ENCODE data around the gene C10orf95.

The C10orf95 gene

GRCh38 chr10:102413806-102414561, 37.4 kb downstream of the C10orf95 start:
- DNase-seq = no peak

DNA sequence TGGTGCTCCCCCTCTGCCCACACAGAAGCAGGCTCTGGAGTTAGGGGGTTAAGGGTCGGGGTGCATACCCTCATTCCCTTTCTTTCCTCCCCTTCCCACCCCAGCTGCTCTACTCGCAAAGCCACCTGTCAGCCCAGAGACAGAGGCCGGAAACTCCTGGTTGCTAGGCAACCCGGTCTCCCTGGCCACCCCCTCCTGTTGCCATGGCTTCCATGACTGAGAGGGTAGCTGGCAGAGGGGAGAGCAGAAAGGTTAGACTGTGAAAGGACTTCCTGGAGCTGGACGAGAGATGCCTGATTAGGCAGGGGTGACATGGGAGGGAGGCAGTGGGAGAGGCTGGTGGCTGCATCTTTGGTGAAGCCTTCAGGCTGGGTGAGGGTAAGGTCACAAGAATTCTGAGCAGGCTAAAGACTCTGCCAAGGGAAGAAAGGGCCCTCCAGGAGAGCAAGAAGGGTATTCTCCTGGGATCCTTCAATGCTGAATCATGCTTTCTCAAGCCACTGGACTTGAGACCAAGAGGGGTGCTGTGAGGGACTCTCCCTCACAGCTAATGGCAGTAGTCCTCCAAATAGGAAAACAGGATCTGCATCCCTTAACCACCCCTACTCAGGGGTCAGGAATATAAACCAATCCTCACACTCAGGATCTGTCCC, 38.2 kb downstream of the C10orf95 start:
- no peak for DNase-seq

GRCh38 chr10:102412293-102412692, 39.0 kb downstream of the C10orf95 start:
- no peak for DNase-seq

GRCh38 chr10:102411341-102412255, 39.7 kb downstream of the C10orf95 start:
- DNase-seq = no peak

DNA sequence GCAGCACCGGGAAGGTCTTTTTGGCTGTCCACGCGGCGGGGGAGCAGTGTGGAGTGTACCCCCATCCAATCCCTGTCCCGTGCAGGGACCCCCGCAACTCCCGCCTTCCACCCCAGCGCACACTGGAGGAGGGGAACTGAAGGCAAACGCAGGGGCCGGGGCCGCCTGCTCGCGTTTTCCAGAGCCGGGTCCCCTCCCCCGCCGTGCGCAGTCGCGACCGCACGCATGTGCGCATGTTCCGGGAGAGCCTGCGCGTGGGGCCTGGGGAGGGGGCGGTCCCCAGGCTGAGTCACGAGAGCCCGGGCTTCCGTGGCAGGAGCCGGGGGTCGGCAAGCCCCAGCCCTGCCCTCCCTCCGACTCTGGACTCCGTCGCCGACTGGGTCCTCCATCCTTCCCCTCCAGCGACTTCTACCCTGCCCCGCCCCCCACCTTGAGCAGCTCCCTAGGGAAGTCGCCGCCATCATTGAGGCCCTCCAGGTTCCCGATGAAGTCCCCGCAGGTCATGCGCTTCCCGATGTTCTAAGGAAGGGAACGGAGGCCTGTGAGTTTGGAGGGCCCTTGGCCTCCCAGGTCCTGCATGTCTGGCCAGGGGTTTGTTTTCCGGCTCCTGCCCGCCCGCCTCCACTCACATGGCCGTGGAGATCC, 40.8 kb downstream of the C10orf95 start:
- DNase-seq = no peak

- DNase-seq = no peak
Measured at GRCh38 chr10:102409604-102410428, 41.5 kb downstream of the C10orf95 start.

DNA sequence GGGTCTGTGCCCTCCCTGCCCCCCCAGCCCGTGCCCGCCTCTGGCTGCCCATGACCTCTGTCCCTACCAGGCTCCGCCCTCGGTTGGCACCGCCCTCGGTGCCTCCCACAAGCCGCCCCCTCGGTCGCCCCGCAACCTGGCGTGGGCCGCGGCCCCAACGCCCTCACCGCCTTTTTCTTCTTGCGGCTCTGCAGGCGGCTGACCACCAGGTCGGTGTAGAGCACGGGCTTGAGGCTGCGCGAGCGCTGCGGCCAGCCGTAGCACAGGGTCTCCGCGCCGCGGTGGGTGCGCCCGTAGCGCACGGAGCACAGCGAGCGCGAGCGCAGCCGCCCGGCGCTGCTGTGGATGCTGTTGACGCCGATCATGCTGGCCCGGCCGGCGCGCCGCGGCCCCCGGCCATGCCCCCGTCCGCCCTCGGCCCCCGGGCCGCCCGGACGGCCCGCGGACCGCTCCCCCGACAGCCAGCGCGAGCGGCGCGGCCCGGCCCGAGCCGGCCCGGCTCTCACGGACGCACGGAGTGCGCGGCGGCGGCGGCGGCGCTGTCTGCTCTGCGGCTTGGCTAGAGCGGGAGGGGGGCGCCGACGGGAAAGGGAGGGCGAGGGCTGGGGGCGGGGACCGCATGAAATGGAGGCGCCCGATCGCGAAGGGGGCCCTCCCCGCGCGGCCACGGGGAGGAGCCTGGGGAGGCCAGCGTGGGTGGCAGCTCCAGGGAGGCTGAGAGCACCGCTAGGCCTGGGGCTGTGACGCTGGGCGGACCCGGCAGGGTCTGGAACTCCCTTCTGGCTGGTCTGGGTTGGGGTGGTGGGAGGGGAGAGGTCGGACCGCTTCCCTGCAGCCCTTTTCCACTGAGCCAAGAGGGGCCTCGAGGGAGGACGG, 42.4 kb downstream of the C10orf95 start:
- peak; percentile 63 for DNase-seq

- no peak for DNase-seq
Measured at GRCh38 chr10:102408131-102408727, 43.1 kb downstream of the C10orf95 start.

DNA sequence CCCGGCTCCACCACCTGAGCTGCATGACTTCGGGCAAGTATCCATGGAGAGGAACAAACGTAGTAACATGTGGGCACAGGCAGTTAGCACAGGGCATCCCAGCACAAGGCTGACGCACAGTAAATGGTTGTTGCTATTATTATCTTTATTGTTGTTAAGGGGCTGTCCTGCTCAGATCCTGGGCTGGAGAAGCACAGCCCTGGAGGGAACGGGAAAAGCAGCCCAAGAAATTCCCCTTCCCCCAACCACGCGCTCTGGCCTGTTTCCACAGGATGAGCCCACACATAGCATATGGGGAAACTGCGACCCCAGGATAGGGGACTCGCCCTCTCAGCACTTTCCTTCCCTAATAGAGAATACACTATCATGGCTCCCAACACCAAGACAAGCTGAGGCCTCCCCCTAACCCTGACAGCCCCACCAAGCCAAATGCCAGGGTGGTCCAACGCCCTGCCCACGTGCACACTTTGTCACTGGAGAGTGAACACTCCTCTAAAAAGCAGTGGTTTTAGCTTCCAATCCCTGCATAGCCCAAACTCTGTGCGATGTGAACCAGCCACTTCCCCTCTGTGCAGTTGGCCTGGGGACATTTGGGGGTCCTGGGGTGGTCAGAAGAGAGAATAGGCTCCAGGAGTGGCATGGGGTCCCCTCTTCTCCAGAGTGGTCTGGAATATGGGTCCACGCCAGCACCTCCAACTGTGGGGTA, 43.8 kb downstream of the C10orf95 start:
- no peak for DNase-seq

DNA sequence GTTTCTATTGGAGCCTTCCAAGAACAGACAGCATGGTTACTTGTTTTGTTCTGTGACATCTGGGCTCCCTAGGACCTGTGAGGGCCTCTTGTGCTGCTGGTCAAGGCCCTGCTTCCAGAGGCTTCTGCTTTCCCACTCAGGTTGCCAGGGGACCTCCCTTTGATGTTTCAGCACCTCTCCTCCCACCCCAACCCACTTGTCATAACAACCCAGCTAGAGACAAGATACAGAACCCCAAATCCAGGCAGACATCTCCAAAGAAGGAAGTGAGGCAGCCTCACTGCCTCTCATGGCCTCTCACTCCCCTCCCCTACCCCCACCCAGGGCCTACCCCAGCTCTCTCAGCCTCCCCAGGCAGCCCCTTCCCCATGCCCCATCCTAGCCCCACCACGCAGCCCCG, 44.5 kb downstream of the C10orf95 start:
- no peak for DNase-seq

GRCh38 chr10:102405632-102406031, 45.7 kb downstream of the C10orf95 start:
- no peak for DNase-seq

DNA sequence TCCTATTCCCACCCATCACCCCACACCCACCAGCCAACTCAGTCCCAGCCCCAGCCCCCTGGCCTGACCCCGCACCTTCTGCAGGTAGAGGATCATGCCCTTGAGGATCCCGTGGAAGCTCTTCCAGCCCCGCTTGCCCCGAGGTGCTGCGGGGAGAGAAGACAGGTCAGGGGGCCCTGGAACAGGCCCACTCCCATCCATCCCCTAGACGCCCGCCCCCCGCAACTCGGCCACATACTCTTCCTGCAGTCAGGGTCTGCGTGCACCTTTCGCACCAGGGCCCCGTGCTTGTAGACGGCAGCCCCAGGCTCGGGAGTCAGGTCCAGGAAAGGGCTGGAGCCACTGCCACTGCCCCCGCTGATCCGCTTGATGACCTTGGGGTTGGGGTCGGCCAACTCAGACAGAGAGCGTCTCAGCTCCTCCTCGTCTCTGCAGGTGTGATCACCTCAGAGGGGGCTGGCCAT, 46.2 kb downstream of the C10orf95 start:
- no peak for DNase-seq

DNA sequence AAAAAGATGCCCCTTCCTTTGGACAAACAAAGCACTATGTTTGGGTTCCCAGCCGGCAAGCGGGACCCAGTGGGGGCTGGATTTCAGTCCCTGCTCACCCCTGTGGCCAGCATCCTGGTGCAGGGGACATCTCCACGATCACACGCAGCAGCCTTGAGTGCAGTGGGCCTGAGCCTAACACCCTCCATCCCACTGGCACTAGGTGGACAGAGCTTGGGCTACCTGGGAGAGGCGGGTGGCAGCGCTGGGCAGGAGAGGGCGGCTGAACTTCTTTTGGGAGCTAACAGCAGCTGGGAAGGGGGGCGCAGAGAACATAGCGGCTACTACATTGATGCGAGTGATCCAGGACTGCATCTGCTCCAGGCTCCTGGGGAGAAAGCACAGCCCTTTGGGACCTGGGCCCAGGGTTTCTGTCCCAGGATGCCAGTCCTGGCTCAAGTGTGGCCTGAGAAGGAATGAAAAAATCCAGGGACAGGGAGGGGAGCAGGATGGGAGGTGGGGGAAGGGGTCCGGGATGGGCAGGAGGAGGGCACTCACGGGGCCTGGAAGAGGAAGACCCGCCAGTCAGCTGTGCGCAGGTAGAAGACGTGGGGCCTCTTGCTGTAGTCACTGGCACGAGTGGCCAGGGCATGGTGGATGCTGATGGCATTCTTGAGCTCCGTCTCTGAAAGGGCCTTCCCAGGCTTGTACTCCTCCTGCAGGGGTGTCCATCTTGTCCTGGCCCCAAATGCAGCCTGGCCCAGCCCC, 46.8 kb downstream of the C10orf95 start:
- DNase-seq = no peak

DNA sequence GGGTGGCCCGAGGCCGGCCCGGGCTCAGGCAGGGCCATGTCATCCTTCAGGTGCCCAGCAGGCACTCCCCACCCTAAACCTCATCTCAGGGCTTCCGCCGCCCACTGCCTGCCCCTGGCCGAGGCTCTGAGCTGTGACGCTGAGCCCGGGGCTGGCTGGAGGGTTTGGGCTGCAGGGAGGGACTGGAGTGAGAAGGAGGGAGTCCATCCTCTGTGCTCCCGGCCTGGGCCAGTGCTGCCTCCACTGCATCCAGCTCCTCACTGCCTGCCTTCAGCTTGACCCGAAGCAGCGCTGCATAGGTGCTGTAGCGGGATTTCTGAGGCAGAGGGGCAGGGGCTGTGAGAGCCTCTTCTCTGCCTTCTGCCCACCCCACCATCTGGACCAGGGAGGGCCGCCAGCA, 48.2 kb downstream of the C10orf95 start:
- DNase-seq = no peak

GRCh38 chr10:102402512-102402896, 48.8 kb downstream of the C10orf95 start:
- no peak for DNase-seq

- no peak for DNase-seq
Measured at GRCh38 chr10:102401735-102402511, 49.4 kb downstream of the C10orf95 start.

- no peak for DNase-seq
Measured at GRCh38 chr10:102401342-102401654, 50.0 kb downstream of the C10orf95 start.

GRCh38 chr10:102400598-102401341, 50.6 kb downstream of the C10orf95 start:
- no peak for DNase-seq
